Measurements from ENCODE around the gene BLMH. TPM values are rescaled to one million over a fixed set of nuclear protein-coding genes. Genes with fewer than 3 reads are reported as not detected.
A peak's percentile ranks its signal among the peaks of the same experiment; 100 is the strongest.

Gene BLMH
- 10 to 100 TPM; 62.7 to 93.6 (median 81.6) TPM for polyA plus RNA-seq (ENCODE audit: insufficient read length in 4 of 4)

DNA sequence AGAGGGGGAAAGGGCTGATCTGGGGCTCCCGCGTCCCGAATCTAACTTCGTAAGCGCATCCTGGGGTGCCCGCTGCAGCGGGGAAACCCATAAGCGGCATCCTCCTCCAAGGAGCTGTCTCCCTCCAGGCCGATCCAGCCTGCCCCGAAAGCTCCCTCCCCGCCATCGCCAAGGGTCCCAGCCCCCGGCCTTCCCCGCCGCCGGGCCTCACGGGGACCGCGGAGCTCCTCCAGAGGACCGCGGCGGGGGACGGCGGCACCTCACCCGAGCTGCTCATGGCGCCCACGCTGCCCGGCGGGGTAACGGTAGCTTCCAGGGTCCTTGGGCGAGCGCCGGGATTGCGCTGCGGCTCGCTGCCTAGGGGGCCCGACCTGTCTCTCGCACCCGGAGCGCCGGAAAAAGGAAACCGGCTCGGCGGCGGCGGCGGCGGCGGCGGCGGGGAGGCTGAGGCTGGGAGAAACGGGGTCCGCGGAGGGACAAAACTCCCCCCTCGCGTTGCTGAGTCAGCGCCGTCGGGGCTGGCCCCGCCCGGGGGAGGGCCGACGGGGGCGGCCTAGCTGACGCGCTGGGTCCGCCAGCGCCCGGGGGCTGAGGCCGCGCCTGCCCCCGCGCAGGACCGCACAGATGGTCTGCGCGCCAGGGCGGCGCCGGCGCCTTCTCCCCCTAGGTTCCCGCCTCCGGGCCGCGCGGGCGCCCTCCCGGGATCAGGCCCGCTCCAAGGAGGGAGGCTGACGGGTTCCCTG is at the start of gene BLMH:
BLMH (minus strand) TSS at position 402 of the 743 bp plus-strand sequence; CDS start at position 277, 125 bp downstream.
- peak; percentile 53 to 73 (median 68) for DNase-seq (ENCODE audit: low read depth in 4 of 4, low spot score in 3 of 4)

- no peak for DNase-seq (ENCODE audit: low read depth in 4 of 4, low spot score in 3 of 4)
These were observed 49.1 kb upstream of the BLMH start for GRCh38 chr17:30340801-30341356.

DNA sequence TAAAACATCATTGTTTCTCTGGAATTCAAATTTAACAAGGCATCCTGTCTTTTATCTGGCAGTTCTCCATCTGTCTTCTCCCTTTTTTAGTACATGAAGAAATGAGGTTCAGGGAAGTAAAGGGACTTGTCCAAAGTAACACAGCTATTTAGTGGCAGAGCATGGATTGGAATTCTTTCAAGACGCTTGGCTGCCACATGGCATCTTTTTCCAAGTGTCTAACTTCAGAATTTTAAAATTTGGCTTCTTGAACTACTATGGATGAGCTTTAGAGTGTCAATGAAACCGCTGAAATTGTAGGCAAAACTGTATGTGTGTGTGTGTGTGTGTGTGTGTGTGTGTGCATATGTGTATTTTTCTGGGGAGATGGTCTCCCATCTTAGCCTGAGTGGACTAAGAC is 47.3 kb upstream of the BLMH start:
- no peak for DNase-seq (ENCODE audit: low read depth in 4 of 4, low spot score in 3 of 4)

DNA sequence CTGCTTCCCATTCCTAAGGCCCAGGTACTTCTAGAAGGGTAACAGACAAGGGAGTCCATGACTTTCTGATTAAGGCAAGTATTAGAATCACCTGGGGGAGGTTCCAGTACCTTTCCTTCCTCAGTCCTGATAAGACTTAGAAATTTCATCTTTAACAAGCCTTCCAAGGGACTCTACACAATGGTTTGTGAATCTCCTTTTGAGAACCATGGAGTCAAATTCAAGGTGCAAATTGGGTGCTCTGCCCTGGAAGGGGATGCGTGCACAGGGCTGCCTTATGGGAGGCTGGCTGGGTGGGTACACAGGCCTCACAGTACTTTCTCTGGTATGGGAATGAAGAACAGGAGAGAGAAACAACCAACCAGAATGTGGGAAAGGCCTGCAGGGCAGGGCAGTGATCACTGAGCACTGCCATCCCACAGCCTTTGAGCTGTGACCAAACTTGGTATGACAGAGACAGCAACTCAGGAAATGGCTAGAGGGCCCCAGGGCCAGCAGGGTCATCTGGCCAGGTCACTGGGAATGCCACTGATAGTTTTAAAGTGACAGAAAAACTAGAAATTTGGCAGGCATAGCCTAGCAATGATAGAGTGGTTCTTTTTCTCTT is 45.8 kb upstream of the BLMH start:
- DNase-seq (ENCODE audit: low read depth in 4 of 4, low spot score in 3 of 4), result no peak

DNA sequence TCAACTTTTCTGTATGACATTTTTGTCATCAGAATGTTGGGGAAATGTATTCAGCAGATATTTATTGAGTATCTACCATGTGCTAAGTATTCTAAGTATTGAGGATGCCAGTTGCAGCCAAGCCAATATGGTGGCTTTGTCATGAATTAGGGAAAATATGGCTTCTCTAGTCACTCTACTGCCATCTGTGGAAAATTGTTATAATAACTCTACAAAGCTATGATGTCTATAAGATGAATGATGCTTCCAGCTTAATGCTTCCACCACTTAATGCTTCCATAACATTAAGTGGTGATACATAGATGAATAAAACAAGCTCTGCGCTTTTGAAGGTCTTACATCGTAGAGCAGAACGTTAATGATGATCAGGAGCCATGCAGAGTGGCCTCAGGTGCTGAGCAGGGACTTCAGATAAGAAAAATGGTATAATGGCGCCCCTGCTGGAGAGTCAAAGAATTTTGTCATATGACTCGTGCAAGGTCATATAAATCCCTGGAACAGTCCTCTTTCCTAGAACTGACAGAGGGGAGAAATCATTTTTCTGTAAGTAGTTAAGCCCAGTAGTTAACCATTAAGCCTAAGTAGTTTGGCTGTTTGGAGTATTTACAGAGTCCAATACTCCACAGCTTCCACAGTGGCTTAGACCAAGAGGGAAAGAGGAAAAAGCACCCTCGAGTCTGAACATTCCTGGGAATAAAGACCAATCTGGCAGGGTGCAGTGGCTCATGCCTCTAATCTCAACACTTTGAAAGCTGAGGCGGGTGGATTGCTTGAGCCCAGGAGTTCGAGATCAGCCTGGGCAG is 44.8 kb upstream of the BLMH start:
- no peak for DNase-seq (ENCODE audit: low read depth in 4 of 4, low spot score in 3 of 4)

DNA sequence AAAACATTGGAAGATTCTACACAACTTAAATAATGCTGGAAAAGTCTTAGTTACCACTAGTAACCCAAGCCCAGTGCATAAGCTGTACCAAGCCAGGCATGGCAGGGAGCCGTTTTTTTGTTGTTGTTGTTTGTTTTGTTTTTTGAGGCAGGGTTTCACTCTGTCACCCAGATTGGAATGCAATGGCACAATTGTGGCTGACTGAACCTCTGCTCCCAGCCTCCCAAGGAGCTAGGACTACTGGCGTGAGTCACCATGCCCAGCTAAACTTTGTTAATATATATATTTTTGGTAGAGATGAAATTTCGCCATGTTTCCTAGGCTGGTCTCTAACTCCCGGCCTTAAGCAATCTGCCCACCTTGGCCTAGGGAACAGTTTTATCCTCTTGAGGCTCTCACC is 42.7 kb upstream of the BLMH start:
- DNase-seq (ENCODE audit: low read depth in 4 of 4, low spot score in 3 of 4), result no peak

- no peak for DNase-seq (ENCODE audit: low read depth in 4 of 4, low spot score in 3 of 4)
These were observed 42.0 kb upstream of the BLMH start, which contains the start of gene TMIGD1 for GRCh38 chr17:30333503-30334360. TSS of gene TMIGD1 (minus strand) at chr17:30334057. CDS start at chr17:30332133, 1,924 bp downstream.

GRCh38 chr17:30332057-30332542 is 40.4 kb upstream of the BLMH start:
- no peak for DNase-seq (ENCODE audit: low read depth in 4 of 4, low spot score in 3 of 4)

DNA sequence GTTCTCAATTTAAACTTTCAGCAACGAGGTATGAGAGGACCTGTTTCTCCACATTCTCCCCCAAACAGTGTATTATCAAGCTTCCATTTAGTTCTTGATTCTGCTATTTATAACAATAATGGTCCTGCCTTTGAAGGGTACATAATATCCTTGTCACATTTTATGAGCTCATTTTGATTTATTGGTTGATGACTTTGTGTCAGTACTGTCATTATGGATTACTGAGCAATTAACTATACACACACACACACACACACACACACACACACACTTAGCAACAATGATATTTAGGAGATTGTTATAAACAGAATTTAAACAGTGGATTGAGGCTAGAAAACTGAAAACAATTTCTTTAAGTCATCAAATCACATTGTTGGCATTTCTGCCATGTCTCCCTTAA is 35.1 kb upstream of the BLMH start:
- DNase-seq (ENCODE audit: low read depth in 4 of 4, low spot score in 3 of 4), result no peak

DNA sequence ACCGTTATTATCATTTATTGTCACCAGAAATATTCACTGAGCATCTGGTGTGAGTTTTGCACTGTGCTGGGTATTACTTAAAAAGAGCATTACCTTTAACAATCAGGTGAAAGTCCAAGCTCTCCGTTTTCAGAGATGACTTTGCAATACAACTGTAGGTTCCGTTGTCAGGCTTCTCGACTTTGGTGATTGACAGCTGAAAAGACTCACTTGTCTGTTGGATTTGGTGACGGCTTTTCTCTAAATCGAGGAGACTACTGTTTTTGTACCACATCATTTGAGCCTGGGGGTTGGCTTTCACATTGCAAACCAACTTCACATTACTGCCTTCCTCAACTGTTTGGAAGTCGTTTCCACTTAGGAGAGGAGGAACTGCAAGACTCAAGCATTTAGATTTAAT is 33.0 kb upstream of the BLMH start:
- no peak for DNase-seq (ENCODE audit: low read depth in 4 of 4, low spot score in 3 of 4)

DNA sequence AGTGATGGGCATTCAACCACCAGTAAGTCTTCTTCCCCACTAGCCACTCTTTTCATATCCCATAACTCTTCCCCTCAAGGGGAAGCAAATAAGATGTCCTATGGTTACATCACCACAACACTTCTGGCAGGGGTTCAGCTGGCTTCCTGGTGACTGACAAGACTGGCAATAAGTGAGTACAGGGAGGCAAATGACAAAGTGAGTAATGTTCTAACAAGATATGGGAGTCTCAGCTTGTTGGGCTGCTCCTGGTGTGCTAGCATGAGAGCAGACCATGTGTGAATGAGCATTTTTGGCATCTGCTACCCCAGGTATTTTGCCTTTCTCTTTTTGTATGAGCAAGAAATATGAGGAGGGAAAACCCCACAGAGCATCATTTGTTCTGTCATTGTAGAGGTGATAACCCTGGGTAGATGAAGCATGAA is 32.2 kb upstream of the BLMH start:
- DNase-seq (ENCODE audit: low read depth in 4 of 4, low spot score in 3 of 4), result no peak

- DNase-seq (ENCODE audit: low read depth in 4 of 4, low spot score in 3 of 4), result no peak
These were observed 31.6 kb upstream of the BLMH start for GRCh38 chr17:30323262-30323894.

GRCh38 chr17:30321314-30321713 is 29.6 kb upstream of the BLMH start:
- DNase-seq (ENCODE audit: low read depth in 4 of 4, low spot score in 3 of 4), result no peak

- DNase-seq (ENCODE audit: low read depth in 4 of 4, low spot score in 3 of 4), result no peak
These were observed 26.4 kb upstream of the BLMH start for GRCh38 chr17:30318155-30318554.

GRCh38 chr17:30316736-30317135 is 25.0 kb upstream of the BLMH start:
- no peak for DNase-seq (ENCODE audit: low read depth in 4 of 4, low spot score in 3 of 4)

GRCh38 chr17:30315106-30315505 is 23.4 kb upstream of the BLMH start:
- no peak for DNase-seq (ENCODE audit: low read depth in 4 of 4, low spot score in 3 of 4)

DNA sequence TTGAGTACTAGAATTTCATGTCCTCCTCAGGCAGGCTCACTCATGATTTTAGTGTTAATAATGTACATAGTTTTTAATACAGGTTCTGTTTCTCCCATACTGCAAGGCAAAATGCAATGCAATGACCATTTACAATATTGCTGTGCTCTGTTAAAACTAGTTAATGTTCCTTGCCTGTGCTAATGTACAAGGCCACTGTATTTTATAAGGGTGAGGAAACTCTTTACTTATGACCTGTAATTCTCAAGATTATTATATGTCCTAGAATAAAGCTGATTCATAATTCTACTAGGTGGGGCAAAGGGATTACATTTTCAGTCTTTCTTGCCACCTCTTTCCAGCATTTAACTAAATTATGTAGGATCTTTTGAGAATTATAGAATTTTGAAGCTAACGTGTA is 22.7 kb upstream of the BLMH start:
- DNase-seq (ENCODE audit: low read depth in 4 of 4, low spot score in 3 of 4), result no peak

DNA sequence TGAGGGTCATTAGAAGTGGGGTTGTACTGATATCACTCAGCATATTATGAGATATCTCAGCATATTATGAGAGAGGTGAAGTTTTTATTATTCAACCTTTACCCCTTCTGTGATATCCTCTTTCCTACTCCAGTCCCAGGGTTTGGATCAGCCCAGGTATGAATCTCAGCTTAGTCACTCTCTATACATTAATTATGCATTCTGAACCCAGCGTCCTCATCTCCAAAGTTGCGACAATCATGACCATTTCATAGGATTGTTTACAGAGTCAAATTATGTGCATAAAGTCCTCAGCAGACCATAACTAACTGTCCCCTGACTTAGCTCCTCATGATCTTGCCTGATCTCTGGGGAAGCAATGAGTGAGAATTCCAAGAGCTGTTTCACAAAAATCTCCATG is 20.5 kb upstream of the BLMH start:
- no peak for DNase-seq (ENCODE audit: low read depth in 4 of 4, low spot score in 3 of 4)

DNA sequence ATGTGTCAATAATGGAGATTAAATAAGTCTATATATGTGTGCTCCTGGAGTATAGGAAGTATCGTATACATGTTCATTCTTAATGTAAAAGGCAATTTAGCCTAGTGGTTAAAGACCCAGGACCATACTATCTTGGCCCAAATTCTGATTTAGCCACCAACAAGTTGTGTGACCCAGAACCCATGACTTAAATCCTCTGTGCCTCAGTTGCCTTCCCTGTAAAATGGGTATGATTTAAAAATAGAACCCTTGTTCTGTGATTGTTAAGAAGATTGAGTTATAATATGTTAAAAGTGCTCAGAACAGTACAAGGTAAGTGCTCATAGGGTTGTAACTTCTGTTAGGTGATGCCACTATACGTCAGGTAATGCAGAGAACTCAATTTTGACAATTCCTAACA is 18.8 kb upstream of the BLMH start:
- no peak for DNase-seq (ENCODE audit: low read depth in 4 of 4, low spot score in 3 of 4)

DNA sequence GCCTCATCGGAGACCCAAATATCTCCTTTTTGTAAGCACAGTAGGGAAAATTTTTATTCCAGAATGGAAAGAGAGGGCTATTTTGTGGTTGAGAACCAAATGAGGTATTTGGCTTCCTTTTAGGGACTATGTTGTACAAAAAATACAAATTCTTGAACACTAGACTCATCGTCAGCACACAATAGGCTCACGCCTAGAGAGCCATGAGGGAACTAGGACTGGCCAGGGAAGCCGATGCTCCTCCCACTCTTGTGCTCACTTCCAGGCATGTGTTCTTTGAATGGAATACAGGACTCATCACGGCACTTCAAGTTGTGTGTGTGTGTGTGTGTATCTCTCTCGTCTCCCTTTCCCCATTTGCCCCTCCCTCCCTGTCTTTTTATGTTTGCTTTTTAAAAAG is 17.8 kb upstream of the BLMH start:
- no peak for DNase-seq (ENCODE audit: low read depth in 4 of 4, low spot score in 3 of 4)

Data from left renal pelvis (tissue), 4 donors.